ENCODE results near the gene NEDD1.

Gene NEDD1

DNA sequence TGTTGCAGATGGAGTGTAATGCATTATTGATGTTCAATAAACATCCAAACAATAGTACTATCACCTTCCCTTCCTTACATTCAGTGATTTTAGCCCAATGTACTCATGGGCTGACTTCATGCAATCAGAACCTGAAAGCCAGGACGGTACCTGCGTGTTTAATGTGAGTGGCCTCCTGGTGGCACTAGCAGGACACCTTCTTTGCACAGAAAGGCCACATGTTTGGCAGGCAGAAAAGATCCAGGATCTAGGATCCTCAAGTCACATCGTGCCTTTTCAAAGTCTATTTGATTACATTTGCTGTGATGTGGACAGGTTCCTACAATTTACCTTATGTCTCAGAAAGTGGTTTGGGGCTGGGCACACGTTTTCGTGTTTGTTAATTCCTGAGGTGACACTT lies 82.9 kb downstream of the NEDD1 start:
- TF ChIP-seq, protein P1, sequence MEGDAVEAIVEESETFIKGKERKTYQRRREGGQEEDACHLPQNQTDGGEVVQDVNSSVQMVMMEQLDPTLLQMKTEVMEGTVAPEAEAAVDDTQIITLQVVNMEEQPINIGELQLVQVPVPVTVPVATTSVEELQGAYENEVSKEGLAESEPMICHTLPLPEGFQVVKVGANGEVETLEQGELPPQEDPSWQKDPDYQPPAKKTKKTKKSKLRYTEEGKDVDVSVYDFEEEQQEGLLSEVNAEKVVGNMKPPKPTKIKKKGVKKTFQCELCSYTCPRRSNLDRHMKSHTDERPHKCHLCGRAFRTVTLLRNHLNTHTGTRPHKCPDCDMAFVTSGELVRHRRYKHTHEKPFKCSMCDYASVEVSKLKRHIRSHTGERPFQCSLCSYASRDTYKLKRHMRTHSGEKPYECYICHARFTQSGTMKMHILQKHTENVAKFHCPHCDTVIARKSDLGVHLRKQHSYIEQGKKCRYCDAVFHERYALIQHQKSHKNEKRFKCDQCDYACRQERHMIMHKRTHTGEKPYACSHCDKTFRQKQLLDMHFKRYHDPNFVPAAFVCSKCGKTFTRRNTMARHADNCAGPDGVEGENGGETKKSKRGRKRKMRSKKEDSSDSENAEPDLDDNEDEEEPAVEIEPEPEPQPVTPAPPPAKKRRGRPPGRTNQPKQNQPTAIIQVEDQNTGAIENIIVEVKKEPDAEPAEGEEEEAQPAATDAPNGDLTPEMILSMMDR (IDR thresholded peaks at IDR 0.05; ENCODE audit: insufficient read depth, low read length, poor library complexity, severe bottlenecking), result peak; percentile 40
- DNase-seq (ENCODE audit: extremely low read depth, insufficient read length), result no peak
- no peaks in the 10 kb centered on the region for H3K36me3 ChIP-seq (ENCODE audit: control insufficient read depth, insufficient read depth, low read length)
- no peaks in the 10 kb centered on the region; the same call in 1 of the 2 replicates for H3K27me3 ChIP-seq (replicated peaks; ENCODE audit: control insufficient read depth, insufficient read depth, low read length)
- no peak overlapping the region for H3K4me3 ChIP-seq (replicated peaks; ENCODE audit: low read depth, low read length)

DNA sequence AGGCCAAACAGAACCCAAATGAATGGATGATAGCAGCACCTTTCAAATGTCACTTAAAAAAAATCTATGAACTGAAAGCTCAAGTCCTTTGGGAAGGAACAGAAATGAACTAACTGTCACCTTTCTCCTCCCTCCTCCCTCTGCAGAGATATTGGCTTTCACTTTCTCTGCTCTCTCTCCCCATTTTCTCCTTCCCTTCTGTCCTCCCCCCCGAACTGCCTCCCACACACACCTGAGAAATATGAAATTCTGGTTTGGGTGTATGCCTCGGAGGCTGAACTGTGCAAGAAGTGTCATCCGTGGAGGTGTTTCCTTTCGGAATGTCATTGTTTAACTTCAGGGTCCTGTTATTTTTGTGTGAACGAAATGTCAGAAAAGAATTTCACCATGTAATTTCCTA lies 87.8 kb downstream of the NEDD1 start:
- no peak for DNase-seq (ENCODE audit: extremely low read depth, insufficient read length)
- no peak overlapping the region for H3K4me3 ChIP-seq (replicated peaks; ENCODE audit: low read depth, low read length)
- TF ChIP-seq, protein P1 (IDR thresholded peaks at IDR 0.05; ENCODE audit: insufficient read depth, low read length, poor library complexity, severe bottlenecking), result no peak
- no peaks in the 10 kb centered on the region for H3K27me3 ChIP-seq (replicated peaks; ENCODE audit: control insufficient read depth, insufficient read depth, low read length)
- no peaks in the 10 kb centered on the region for H3K36me3 ChIP-seq (ENCODE audit: control insufficient read depth, insufficient read depth, low read length)

DNA sequence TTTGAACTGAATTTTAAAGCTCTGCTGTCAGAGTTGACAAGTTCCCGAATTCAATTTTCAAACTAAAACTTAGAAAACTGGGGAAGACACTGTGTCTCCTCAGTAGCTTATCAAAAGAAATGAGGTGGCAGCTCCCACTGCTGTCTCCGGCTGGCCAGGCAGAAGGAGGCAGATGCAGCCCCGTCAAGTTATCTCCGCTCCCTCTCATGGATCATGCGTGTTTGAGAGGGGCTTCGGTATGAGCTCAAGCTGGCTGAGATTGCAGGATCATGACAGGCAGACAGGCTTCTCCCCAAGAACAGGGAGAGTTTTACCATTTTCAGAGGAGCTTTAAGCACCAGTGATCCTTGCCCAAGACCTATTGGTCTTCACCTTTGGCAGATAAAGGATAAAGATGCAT lies 88.8 kb downstream of the NEDD1 start:
- DNase-seq (ENCODE audit: extremely low read depth, insufficient read length), result no peak
- no peaks in the 10 kb centered on the region for H3K27me3 ChIP-seq (replicated peaks; ENCODE audit: control insufficient read depth, insufficient read depth, low read length)
- TF ChIP-seq, protein P1 (IDR thresholded peaks at IDR 0.05; ENCODE audit: insufficient read depth, low read length, poor library complexity, severe bottlenecking), result no peak
- no peak overlapping the region for H3K4me3 ChIP-seq (replicated peaks; ENCODE audit: low read depth, low read length)
- no peaks in the 10 kb centered on the region for H3K36me3 ChIP-seq (ENCODE audit: control insufficient read depth, insufficient read depth, low read length)

DNA sequence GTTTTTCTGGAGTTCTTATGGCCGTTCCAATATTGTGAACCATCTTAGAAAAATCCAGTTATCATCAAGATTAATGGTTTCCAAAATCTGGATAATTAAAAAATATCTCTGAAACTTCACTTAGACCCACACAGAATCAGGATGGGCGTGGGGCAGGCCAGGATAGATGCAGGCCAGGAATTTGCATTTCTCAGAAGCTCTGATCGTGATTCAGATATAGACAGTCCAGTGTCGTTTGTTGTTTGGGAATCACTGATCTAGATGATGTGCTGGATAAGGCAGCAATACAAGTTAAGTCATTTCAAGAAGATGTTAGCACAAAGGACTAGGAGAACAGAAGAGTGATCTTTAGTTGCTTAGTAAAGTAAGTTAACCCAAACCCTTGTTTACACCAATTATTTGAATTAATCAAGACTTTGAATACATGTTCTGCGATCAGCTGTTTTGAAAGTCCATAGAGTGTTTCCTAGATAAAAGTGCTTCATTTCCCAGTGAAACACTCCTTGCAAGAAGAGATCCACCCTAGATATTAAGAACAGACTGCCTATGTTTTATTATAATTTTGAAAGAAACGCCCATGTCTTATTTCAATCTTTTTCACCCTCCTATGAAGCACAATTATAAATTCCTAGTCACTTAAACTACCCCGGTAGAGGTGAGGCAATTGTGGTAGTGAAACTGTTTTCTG lies 90.9 kb downstream of the NEDD1 start:
- no peaks in the 10 kb centered on the region for H3K36me3 ChIP-seq (ENCODE audit: control insufficient read depth, insufficient read depth, low read length)
- TF ChIP-seq, protein P1 (IDR thresholded peaks at IDR 0.05; ENCODE audit: insufficient read depth, low read length, poor library complexity, severe bottlenecking), result no peak
- DNase-seq (ENCODE audit: extremely low read depth, insufficient read length), result no peak
- no peak overlapping the region for H3K4me3 ChIP-seq (replicated peaks; ENCODE audit: low read depth, low read length)
- no peaks in the 10 kb centered on the region for H3K27me3 ChIP-seq (replicated peaks; ENCODE audit: control insufficient read depth, insufficient read depth, low read length)

DNA sequence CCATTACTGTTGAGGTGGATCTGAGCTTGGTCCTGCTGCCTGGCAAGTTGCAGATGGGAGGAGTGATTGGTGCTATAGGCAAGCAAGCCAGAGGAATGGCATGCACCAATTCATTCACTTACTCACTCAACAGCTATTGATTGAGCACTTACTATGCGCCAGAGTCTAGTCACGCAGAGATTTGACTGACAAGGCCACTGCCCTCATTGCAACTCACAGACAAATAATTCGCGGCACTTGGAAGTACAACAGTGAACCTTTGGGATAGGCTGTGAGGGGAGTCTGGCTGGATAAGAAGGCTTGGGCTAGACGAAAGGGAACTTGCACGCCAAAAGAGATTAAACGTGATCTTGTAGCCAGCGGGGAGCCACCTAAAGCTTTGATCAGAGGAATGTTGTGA lies 96.2 kb downstream of the NEDD1 start:
- no peak overlapping the region for H3K4me3 ChIP-seq (replicated peaks; ENCODE audit: low read depth, low read length)
- H3K36me3 ChIP-seq (ENCODE audit: control insufficient read depth, insufficient read depth, low read length), result no peaks in the 10 kb centered on the region
- TF ChIP-seq, protein P1 (IDR thresholded peaks at IDR 0.05; ENCODE audit: insufficient read depth, low read length, poor library complexity, severe bottlenecking), result no peak
- H3K27me3 ChIP-seq (replicated peaks; ENCODE audit: control insufficient read depth, insufficient read depth, low read length), result peaks cover 2% of the 10 kb centered on the region
- no peak for DNase-seq (ENCODE audit: extremely low read depth, insufficient read length)

Measured in GM06990 (cell line).